Neural crest cell (in vitro differentiated cells): Measurements from ENCODE around the gene ARHGAP4. TPM values are rescaled to one million over a fixed set of nuclear protein-coding genes. Genes with fewer than 3 reads are reported as not detected.

Experiments used
- DNase-seq: peaks from one replicate; pipeline ENCODE4 v3.0.0; 2021; ENCODE audit warnings: low read depth, mixed read lengths, low spot score
- H3K27ac Mint-ChIP-seq: one replicate; pipeline ENCODE4 v1.8.0; 2021; ENCODE audit warnings: mild to moderate bottlenecking, mixed read lengths; ENCODE audit not compliant: unreplicated experiment
- H3K27me3 Mint-ChIP-seq: 2 replicates; pipeline ENCODE4 v1.8.0; 2021; ENCODE audit warnings: low read depth, mild to moderate bottlenecking, mixed read lengths
- H3K36me3 Mint-ChIP-seq: 2 replicates; pipeline ENCODE4 v1.8.0; 2021; ENCODE audit warnings: low read depth, mild to moderate bottlenecking, mixed read lengths
- H3K4me1 Mint-ChIP-seq: 2 replicates; pipeline ENCODE4 v1.8.0; 2021; ENCODE audit warnings: mixed read lengths
- H3K4me3 Mint-ChIP-seq: one replicate; pipeline ENCODE4 v1.8.0; 2021; ENCODE audit warnings: mild to moderate bottlenecking, mixed read lengths
- H3K9me3 Mint-ChIP-seq: 2 replicates; pipeline ENCODE4 v1.8.0; 2021; ENCODE audit warnings: mixed read lengths
- CTCF ChIP-seq: fragments of 200-600 bp; sonication (generic); conservative IDR thresholded peaks from 2 replicates; pipeline ENCODE4 v1.5.0; 2021; ENCODE audit warnings: antibody characterized with exemption, mild to moderate bottlenecking
- total RNA-seq: library from RNA; stranded (reverse); gene quantifications from 2 replicates; pipeline ENCODE4 v1.2.1, GENCODE V29; 2021

ARHGAP4 gene
- total RNA-seq, 1 donor from 2014 or later = 10.7 TPM

DNA sequence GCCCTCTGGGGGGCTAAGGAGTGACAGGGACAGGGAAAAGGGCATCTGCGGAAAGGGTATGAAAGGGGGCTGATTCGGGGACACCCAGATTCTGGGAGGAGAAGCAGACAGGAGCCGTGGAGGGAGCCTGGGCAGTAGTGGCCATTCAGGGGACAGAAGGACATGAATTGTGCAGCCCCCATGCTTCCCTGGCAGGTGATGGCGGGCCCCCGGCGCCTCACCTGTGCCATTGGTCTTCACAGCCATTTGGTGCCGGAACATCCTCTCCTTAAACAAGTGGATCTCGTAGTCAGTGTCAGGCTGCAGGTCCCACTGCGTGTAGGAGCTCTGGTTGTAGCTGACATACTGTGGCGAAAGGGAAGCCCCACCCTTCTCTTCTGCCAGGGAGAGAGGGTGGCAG, 62.0 kb downstream of the ARHGAP4 start:
- no peak for TF ChIP-seq CTCF
- Mint-ChIP-seq H3K27me3 (no peaks in the 10 kb centered on the region), H3K4me1 (no peaks in the 10 kb centered on the region), H3K27ac (no peak overlapping the region), H3K36me3 (peaks cover 5% of the 10 kb centered on the region), H3K9me3 (no peaks in the 10 kb centered on the region), H3K4me3 (no peak overlapping the region)
- DNase-seq = no peak

DNA sequence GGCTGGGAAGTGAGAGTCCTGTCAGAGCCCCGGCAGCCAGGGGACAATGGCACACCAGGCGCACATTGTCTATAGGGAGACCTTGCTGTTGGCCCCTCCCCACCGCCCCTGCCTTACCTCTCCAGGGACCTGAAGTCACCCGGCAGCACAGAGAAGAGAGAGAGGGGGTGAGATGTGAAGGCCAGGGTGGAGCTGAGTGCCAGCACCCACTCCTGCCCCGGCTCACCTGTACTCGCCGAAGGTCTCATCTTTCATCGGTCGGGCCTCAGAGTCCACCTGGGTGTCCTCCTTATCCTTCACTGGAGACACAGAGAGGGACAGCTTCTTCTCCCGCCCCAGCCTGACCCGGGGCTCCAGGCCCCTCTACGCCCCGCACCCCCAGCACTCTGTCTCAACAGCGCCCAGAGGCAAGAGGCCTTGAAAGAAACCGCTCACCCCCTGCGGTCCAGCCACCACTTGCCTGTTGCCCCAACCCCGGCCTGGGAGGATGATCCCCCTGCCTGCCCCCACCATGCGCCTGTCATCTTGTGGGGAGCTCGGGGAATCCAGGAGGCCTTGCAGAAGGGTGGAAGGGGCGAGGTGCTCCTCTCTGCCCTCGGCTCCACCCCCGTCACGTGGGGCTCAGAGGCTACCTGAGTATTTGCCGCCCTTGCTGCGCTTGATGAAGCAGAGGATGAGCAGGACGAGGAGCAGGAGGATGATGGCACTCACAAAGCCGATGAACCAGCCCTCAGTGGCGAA, 62.6 kb downstream of the ARHGAP4 start:
- H3K4me1 Mint-ChIP-seq = no peaks in the 10 kb centered on the region
- no peak overlapping the region for H3K27ac Mint-ChIP-seq
- peaks cover 5% of the 10 kb centered on the region for H3K36me3 Mint-ChIP-seq
- TF ChIP-seq CTCF = no peak
- H3K27me3 Mint-ChIP-seq = no peaks in the 10 kb centered on the region
- no peak for DNase-seq
- no peak overlapping the region for H3K4me3 Mint-ChIP-seq
- H3K9me3 Mint-ChIP-seq = no peaks in the 10 kb centered on the region

DNA sequence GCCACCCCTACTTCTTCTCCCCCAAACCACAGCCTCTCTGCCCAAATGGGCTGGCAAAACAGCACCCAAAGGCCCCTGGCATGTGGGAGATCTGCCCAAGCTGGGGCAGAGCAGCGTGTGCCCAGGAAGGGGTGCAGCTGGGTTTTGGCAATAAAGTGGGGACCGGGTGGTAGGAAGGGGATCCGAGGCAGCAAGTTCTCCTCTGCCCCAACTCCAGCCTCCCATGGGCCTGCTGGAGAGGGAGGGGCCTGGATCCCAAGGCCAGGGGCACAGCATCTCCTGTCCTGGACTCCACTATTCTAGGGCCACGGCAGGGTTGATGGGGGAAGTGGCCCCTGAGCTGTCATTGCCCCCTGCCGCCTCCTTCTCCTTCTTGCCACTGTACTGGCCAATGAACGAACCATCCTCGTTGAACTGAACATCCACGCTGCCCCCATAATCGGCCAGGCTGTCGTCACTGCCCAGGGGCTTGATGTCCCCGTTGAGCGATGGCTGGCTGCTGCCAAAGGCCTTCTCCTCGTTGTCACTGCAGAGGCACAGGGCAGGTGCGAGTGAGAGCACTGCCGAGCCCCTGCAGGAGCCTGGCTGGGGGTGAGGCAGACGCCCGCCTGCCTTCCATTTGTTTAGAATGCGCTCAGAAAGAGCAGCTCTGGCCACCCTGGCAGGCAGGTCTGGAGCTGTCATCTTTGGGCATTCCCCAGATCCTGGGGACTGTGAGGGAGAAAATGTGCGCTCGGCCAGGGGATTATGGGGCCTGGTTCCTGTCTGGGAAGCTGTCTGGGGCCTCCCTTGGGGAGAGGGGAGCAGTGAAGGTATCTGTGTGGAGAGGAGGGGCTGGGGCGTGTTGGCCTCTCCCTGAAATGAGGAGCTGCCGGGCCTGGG, 63.5 kb downstream of the ARHGAP4 start:
- DNase-seq = no peak
- no peak for TF ChIP-seq CTCF
- no peaks in the 10 kb centered on the region for H3K4me1 Mint-ChIP-seq
- no peak overlapping the region for H3K27ac Mint-ChIP-seq
- no peak overlapping the region for H3K4me3 Mint-ChIP-seq
- H3K27me3 Mint-ChIP-seq = no peaks in the 10 kb centered on the region
- no peaks in the 10 kb centered on the region for H3K9me3 Mint-ChIP-seq
- H3K36me3 Mint-ChIP-seq = peaks cover 5% of the 10 kb centered on the region

- DNase-seq = no peak
Measured at GRCh38 chrX:153861733-153862310, 64.2 kb downstream of the ARHGAP4 start.

More at GRCh38 chrX:153861733-153862310, 64.2 kb downstream of the ARHGAP4 start:
- H3K36me3 Mint-ChIP-seq = peaks cover 5% of the 10 kb centered on the region
- H3K27me3 Mint-ChIP-seq = no peaks in the 10 kb centered on the region
- no peak overlapping the region for H3K4me3 Mint-ChIP-seq
- no peak overlapping the region for H3K27ac Mint-ChIP-seq
- TF ChIP-seq CTCF = no peak
- no peaks in the 10 kb centered on the region for H3K4me1 Mint-ChIP-seq
- H3K9me3 Mint-ChIP-seq = no peaks in the 10 kb centered on the region
